Activated CD4-positive, alpha-beta T cell treated with anti-CD3 and anti-CD28 coated beads, Interleukin-2, Interleukin-4, amounts not matched to agents 100 ng/mL and 50 ng/mL, durations not matched to agents 16 hours and 8 hours (primary cell): ENCODE measurements around the gene ORC5.
"Not testable (repeated sequence)": the region's sequence is repeated elsewhere in the genome, so short reads cannot be mapped to it uniquely, and the experiment has no call there.

Source experiments
- DNase-seq: peaks from one replicate; pipeline ENCODE4 v3.0.0-alpha.2; 2020; ENCODE audit warnings: low spot score

ORC5 gene

GRCh38 chr7:104207731-104208420 is at the start of gene ORC5:
TSS of gene ORC5 (minus strand) at chr7:104208013. CDS start at chr7:104207904, 109 bp downstream.
- peak; percentile 79 for DNase-seq

DNA sequence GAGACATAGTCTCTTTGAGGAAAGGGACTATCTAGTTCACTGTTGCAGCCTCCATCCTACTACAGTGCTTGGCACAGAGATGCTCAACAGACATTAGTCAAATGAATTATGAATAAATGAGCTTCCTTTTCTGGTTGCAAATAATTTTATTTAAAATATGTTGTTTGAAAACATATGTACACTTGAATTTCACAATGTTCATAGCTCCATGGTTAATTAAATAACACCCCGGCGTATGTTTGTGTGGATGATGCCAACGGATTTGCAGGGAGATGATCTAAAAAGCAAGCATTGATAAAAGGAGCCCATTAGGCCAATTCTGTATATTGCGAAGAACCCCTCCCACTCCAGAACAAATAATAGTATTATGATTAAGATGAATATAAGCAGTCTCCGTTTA is 47.8 kb upstream of the ORC5 start:
- no peak for DNase-seq

DNA sequence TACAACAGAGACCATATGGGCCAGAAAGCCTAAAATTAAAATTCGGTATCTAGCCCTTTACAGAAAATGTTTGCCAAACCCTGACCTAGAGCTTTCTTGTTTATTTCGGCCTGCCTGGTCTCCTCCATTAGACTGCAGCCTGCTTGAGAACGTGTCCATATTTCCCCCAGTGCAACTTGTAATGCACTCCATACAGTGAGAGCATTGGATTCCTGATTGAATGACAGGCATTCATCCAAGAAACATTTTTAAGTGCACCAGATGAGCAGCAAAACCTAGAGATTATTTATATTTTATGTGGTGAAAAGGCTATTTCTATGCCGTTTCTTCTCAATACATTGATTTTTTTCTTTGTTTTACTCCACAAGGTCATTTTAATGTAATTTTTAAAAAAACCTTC is 47.4 kb upstream of the ORC5 start:
- no peak for DNase-seq

- no peak for DNase-seq
Measured at GRCh38 chr7:104254696-104255095, 46.9 kb upstream of the ORC5 start.

- no peak for DNase-seq
Measured at GRCh38 chr7:104252409-104253134, 44.8 kb upstream of the ORC5 start.

- no peak for DNase-seq
Measured at GRCh38 chr7:104242638-104243037, 34.8 kb upstream of the ORC5 start.

- DNase-seq: no peak
Measured at GRCh38 chr7:104241538-104242209, 33.9 kb upstream of the ORC5 start.

GRCh38 chr7:104241135-104241534 is 33.3 kb upstream of the ORC5 start:
- no peak for DNase-seq

DNA sequence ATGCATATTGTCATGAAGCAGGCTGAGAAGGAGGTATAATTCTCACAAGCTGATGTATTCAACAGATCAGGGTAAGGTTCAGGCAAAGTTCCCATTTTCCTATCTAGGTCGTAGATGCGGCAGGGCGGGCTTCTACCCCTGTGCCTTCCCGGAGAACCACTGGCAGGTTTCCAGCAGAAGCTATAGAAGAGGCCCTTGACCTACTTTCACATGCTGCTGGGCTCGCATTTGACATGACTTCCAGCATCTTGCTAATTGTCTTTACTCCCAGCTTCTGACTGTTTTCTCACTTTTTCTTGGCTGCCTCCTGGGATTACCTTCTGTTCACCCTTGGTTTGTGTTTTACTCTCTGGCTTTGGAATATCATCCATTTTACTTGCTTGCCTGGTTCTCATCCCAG is 32.6 kb upstream of the ORC5 start:
- no peak for DNase-seq

GRCh38 chr7:104234990-104235389 is 27.2 kb upstream of the ORC5 start:
- not testable (repeated sequence) for DNase-seq

DNA sequence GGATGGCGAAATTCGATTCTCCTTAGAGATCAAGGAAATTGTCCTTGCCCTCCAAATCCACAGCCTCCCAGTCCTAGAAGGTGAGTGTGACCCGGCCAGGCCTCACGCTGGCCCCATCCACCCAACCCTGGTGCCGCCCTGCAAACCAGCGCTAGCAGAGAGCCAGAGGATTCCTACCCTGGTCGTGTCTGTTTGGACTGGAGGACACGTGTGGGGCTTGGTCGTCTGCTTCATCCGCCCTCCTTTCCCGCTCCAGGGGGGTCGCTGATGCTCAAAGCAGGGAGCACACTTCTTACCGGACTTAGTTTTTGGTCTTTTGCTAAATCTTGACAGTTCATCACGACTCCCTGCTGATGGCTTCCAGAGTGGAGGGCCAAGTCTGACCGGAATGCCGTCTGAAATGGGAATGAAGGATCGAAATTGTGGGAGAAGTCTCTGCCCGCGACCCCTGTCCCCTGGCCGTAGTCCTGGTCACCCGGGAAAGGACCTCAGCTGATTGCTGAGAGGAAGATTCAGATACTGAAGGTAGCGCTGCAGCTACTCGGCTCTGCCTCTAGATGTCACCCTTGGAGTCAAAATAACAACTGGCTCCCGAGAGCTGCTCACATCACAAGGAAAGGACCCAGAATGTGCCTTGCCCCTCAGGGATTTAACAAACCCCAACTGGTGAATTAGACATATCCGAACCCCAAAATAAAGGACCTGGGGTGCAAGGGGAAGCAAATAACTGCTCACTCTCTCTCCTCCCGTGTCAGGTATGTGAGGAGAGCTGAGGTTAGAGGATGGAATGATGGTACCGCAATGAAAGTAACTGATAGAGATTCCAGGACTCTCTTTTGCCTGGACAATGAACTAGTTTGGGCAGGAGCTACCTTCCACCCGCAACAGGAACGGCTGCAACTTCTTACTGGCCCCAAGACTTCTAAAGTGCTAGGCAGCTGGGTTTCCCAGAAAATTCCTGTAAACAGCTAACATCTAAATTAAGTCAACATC is 23.5 kb upstream of the ORC5 start:
- DNase-seq: peak; percentile 59

DNA sequence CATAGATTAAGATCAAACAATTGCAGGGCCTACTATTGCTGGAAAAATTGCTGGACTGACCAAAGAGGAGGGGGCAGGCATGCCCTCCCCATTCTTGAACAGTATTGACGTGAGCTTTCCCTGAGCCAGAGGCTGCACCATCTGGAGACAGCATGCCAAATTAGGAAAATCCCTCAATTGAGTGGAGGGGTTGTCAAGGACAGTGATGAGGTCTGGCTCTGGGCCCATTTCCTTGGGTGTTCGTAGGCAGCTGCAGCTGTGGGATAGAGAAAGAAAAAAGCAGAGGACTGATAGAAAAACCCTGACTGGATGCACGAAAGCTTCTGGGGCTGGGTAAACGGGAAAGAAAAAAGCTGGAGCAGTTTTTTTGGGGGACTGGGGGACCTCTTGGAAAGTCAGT is 22.8 kb upstream of the ORC5 start:
- no peak for DNase-seq

- no peak for DNase-seq
Measured at GRCh38 chr7:104228442-104228841, 20.6 kb upstream of the ORC5 start.

GRCh38 chr7:104225451-104225850 is 17.6 kb upstream of the ORC5 start:
- no peak for DNase-seq

DNA sequence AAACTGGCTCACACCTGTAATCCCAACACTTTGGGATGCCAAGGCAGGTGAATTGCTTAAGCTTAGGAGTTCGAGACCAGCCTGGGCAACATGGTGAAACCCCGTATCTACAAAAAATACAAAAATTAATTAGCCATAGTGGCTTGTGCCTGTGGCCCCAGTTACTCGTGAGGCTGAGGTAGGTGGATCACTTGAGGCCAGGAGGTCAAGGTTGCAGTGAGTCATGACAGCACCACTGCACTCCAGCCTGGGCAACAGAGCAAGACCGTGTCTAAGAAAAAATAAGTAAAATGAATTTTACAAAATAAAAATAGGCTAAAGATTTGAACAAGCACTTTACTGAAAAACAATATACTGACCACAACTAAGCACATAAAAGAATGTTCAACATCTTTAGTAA is 9.8 kb upstream of the ORC5 start:
- no peak for DNase-seq

DNA sequence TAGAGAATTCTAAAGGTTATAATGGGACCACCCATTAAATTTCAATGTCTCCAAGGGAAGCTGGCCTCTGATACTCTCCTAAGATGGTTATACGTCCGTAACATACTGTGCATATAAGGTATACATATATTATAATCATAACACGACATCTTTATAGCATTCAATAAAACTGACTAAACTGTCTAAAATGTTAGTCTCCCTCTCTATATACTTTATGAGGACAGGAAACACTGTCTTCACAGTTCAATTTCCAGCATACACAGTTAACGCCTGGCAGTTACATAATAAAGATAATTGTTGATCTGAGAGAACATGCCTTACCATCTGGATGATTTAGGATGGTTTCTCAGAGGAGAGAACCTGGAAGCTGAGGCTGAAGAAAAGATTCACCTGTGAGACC is 1.2 kb upstream of the ORC5 start:
- no peak for DNase-seq

DNA sequence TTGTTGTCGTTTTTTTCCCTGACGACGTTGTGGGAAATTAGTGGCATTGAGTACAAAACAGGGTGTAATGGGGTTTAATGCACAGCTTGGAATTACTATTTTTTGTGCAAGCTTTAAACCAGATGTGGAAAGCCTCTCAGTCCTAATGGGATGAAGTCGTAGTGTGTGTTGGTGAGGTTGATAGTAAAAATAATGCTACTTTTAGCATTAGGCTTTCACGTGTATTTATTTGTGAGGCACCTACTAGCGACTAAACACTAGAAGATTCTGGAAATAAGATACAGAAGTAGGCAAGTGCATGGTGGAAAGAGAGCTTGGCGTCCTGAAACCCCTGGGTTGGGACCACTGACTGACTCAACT is 588 bp upstream of the ORC5 start:
- no peak for DNase-seq

DNA sequence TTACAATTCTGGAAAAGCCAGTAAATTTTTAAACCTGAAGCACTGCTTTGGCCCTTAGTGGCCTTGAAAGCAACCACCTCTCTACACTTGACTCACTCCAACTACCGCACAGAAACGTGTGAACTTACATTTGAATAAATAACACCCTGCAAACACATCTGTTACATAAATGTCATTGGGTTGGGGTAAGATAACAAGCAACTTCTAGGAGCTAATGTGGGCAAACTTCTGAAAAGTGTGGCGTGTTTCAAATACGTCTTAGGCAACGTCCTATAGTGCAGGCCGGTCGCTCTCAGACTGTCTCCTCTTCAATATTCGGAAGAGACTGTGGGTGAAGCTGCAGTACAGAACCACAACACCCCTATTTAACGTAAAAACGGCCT is 474 bp downstream of the ORC5 start:
- DNase-seq: no peak

- no peak for DNase-seq
Measured at GRCh38 chr7:104206841-104207240, 972 bp downstream of the ORC5 start.

DNA sequence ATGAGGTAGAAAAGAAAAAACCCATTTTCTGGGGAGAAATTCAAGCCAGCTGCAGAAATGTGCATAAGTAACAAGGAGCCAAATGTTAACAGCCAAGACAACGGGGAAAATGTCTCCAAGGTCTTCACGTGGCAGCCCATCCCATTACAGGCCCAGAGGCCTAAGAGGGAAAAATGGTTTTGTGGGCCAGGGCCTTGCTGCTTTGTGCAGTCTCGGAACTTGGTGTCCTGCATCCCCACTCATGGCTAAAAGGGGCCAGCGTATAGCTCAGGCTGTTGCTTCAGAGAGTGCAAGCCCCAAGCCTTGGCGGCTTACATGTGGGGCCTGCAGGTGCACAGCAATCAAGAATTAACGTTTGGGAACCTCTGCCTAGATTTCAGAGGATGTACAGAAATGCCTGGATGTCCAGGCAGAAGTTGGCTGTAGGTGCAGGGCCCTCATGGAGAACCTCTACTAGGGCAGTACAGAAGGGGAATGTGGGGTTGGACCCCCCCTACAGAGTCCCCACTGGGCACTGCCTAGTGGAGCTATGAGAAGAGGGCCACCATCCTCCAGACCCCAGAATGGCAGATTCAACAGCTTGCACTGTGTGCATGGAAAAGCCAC is 9.0 kb downstream of the ORC5 start:
- DNase-seq: no peak

- DNase-seq: peak; percentile 41
Measured at GRCh38 chr7:104196161-104196560, 11.7 kb downstream of the ORC5 start.

- DNase-seq: no peak
Measured at GRCh38 chr7:104192434-104192833, 15.4 kb downstream of the ORC5 start.
